Measurements from ENCODE around the gene SCRN2.
A peak's percentile ranks its signal among the peaks of the same experiment; 100 is the strongest.

The SCRN2 gene

DNA sequence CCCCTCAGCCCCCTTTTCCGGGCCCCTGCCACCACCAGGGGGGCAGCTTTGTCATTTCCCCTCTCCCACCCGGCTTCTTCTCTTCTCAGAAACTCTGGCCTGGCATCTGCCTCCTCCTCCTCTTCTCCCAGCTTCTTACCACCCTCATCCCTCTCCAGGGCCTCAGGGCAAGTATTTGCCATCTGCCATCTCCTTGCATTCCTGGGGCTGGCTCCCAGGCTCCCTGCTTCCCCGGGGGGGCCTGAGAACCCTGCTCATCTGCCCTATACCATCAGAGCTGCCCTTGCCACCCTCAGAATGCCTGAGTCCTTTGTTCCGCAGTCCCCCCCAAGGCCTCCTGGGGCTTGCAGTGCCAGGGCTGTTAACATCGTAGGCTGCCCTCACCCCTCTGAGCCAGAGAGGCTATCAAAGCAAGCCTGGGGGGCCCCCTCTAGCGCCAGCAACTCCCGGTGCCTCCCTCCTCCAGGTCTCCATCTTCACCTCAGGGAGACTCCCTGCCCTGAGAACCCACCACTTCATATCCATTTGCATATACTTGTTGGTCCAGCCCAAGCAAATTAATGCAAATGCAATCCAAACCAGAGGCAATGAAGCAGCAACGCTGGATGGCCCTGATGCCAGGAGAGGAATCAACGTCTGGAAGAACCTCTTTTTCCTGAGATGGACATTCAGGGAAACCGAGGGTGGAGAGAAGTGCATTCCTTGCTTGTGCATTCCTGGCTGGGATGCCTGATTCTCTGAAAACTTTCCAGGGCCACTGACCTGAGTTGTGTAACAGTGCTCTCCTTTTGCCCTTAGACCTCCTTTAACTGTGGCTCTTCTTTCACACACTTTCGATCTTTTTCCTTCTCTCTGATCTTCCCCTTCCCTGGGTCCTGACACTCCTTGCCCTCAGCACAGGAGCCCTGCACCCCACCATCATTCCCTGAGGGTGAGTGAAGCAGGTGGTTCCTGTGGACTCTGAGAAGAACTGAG lies 34.2 kb upstream of the SCRN2 start:
- no peaks in the 10 kb centered on the region for H3K9me3 Mint-ChIP-seq
- peaks cover 52% of the 10 kb centered on the region for H3K27me3 Mint-ChIP-seq
- no peak overlapping the region for H3K4me3 Mint-ChIP-seq
- DNase-seq, result no peak
- no peaks in the 10 kb centered on the region for H3K36me3 Mint-ChIP-seq (ENCODE audit: low read depth)
- H3K27ac Mint-ChIP-seq, result no peak overlapping the region
- H3K4me1 Mint-ChIP-seq (ENCODE audit: low read depth), result peaks cover 4% of the 10 kb centered on the region

DNA sequence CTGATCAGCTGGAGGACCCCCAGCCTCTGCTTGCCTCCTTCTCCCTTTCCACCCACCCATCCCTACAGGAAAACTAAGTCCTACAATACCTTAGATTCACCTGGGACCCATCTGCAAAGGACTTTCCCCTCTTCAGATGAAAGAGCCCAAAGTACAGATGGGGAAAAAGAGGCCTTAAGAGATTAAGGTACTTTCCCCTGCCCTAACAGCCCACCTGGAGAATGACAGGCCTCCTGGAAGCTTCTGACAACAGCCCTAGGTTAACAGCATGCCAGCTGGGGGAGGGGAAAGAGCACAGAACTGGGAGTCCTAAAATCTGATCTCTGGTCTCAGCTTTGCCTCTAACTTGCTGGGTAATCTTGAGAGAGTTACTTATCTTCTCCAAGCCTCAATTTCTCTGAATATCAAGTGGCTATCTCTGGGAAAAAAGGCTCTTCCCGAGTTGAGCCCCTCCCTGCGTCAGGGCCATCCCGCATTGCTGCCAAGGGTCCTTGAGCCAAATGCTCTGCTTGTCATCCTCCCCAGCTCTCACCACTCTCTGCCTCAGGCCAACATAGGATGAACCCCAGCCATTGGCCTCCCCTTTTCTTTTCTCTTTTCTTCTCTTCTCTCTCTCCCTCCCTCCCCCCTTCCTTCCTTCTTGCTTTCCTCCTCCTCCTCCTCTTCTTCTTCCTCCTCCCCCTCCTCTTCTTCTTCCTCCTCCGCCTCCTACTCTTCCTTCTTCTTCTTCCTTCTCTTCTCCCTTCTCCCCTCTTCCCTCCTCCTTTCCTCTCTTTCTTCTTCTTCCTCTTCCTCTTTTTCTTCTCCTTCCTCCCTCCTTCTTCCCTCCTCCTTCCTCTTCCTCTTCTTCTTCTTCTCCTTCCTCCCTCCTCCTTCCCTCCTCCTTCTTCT lies 32.4 kb upstream of the SCRN2 start:
- H3K27me3 Mint-ChIP-seq, result peaks cover 68% of the 10 kb centered on the region
- H3K9me3 Mint-ChIP-seq, result no peaks in the 10 kb centered on the region
- no peaks in the 10 kb centered on the region for H3K4me1 Mint-ChIP-seq (ENCODE audit: low read depth)
- no peaks in the 10 kb centered on the region for H3K36me3 Mint-ChIP-seq (ENCODE audit: low read depth)
- no peak for DNase-seq
- H3K4me3 Mint-ChIP-seq, result no peak overlapping the region
- H3K27ac Mint-ChIP-seq, result no peak overlapping the region

DNA sequence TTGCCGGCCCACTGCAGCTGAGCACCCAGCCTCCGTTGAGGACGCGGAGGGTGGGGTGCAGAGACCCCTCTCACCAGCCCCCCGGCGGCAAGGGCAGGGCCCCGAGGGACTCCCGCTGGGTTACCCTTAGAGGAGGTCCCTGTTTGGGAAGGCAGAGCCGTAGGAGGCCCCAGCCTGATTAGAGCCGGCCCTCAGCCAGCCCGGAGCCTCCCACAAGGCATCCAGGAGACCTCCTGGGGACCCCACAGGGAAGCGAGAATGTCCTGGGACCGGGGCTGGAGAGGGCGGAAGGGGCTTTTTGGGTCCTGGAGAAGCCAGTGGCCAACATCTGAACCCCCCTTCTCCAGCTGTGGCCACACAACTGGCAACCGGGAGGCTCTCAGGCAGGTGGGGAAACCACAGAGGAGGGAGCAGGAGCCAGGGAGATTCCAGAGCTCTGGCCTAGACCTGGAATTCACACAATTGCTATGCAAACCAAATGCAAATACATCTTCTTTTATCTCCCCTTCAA lies 31.6 kb upstream of the SCRN2 start:
- Mint-ChIP-seq H3K36me3 (ENCODE audit: low read depth) (no peaks in the 10 kb centered on the region), H3K4me3 (no peak overlapping the region), H3K27me3 (peaks cover 69% of the 10 kb centered on the region), H3K4me1 (ENCODE audit: low read depth) (no peaks in the 10 kb centered on the region), H3K27ac (no peak overlapping the region), H3K9me3 (no peaks in the 10 kb centered on the region)
- DNase-seq, result no peak

DNA sequence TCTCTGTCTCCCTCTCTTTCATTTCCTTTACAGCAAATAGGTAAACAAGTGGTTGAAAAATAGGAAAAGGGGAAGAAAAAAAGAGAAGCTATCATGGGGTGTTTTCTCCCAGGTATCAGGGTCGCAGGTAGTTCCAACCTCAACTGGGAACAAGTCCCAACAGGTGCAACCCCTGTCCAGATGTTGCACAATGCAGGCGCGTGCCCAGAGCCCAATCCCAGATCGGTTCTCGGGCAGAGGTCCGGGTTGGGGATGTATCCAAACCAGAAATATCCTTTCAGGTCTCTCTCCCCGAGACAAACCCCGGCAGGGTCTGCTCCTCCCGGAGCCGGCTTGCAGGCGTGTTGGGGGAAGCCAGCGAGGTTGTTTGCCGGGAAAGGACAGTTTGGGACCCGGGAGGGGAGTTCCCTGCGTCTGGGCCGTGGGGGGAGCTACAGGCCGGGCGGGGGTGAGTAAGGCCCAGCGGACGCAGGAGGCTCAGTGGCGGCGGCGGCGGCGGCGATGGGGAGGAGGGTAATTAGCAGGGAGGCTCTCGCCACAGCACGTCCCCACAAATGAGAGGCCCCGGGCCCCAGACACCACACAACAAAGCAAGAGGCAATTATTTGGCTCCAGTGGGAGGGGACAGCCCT lies 31.1 kb upstream of the SCRN2 start:
- Mint-ChIP-seq H3K9me3 (no peaks in the 10 kb centered on the region), H3K27me3 (peaks cover 66% of the 10 kb centered on the region), H3K4me1 (ENCODE audit: low read depth) (no peaks in the 10 kb centered on the region), H3K4me3 (no peak overlapping the region), H3K36me3 (ENCODE audit: low read depth) (no peaks in the 10 kb centered on the region), H3K27ac (no peak overlapping the region)
- no peak for DNase-seq

DNA sequence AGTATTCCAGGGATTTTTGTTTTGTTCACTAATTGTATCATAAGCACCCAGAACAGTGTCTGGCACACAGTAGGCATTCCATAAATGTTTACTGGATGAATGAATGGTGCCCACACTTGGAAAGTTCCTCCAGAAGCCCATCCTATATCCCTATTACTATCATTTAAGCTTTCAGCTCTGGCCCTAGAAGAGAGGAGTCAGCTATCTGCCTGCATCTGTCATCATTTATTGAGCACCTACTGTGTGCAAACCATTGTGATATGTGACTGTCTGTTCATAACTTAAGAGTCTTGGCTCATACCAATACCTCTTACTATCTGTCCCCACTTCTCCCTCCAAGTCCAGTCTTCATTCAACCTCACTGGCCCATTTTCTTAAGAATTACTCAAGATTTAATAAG lies 30.0 kb upstream of the SCRN2 start:
- no peaks in the 10 kb centered on the region for H3K9me3 Mint-ChIP-seq
- no peak overlapping the region for H3K27ac Mint-ChIP-seq
- H3K4me3 Mint-ChIP-seq, result no peak overlapping the region
- H3K27me3 Mint-ChIP-seq, result peaks cover 66% of the 10 kb centered on the region
- H3K36me3 Mint-ChIP-seq (ENCODE audit: low read depth), result no peaks in the 10 kb centered on the region
- H3K4me1 Mint-ChIP-seq (ENCODE audit: low read depth), result no peaks in the 10 kb centered on the region
- DNase-seq, result no peak

DNA sequence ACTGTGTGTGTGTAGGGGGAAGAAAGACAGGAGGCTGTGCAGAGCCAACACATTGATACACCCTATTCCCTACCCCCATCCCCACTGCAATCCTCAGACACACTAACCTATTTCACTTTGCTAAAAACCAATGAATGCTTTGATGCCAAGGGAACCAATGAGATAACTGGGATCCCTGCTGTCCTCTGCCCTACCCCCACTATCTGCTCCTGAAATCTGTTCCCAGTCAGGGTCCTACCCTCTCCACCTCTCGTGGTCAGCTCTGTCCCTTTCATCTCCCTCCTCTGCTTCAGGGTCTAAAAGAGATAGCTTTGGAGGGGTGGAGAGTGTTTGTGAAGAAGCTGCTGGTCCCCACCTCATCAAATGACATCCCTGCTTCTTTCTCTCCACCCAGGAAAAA lies 29.0 kb upstream of the SCRN2 start:
- no peaks in the 10 kb centered on the region for H3K9me3 Mint-ChIP-seq
- DNase-seq, result no peak
- H3K27me3 Mint-ChIP-seq, result peaks cover 59% of the 10 kb centered on the region
- H3K36me3 Mint-ChIP-seq (ENCODE audit: low read depth), result no peaks in the 10 kb centered on the region
- no peak overlapping the region for H3K4me3 Mint-ChIP-seq
- no peak overlapping the region for H3K27ac Mint-ChIP-seq
- H3K4me1 Mint-ChIP-seq (ENCODE audit: low read depth), result peaks cover 4% of the 10 kb centered on the region

DNA sequence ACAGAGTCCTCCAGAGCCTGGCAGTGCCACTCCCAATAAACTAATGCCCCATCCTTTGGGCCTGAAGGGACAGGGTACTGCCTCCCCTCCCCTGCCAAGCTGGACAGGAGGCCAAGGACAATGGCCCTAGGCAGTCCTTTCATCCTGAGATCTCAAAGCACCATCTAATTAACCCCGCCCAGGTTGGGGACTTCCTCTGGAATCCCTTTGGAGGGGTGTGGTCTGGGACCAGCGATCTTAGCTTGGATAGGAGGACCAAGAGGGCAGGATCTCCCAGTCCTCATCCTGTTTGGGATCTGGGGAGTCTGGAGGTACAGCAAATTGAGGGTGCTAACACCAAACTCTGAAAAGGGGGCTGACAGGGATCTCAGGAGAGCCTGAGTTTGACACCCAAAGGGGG lies 28.0 kb upstream of the SCRN2 start:
- no peak overlapping the region for H3K4me3 Mint-ChIP-seq
- no peaks in the 10 kb centered on the region for H3K36me3 Mint-ChIP-seq (ENCODE audit: low read depth)
- no peaks in the 10 kb centered on the region for H3K9me3 Mint-ChIP-seq
- peaks cover 11% of the 10 kb centered on the region for H3K4me1 Mint-ChIP-seq (ENCODE audit: low read depth)
- no peak for DNase-seq
- peaks cover 52% of the 10 kb centered on the region for H3K27me3 Mint-ChIP-seq
- H3K27ac Mint-ChIP-seq, result no peak overlapping the region

DNA sequence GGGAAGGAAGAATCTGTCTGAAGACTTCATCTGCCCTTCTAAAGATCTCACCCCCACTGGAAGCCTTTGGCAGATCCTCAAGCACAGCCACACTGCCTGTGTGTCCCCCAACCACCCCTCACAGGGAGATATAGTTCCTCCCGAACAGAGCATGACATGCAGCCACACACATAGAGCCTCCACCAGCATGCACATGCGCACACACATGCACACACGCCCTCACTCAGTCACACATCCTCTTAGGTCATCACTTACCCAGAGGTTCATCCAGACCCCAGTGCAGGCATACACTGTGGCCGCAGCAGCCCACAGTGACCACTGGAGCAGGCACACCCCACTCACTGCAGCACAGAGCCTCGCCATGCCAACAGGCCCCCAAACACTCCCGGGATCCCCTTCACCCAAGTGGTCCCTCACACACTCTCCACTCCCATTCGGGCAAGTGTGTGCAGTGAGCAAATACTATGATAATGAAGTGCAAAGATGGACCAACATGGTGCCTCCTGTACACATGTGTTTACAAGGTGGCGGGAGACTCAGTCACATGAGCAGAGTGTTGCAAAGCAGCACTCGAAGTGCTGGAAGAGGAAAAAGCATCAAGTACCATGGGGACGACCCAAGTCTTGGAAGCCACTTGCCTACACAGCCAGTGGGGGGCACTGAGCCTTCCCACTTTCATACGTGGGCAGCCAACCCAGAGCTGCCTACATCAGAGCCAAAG lies 26.9 kb upstream of the SCRN2 start:
- H3K27ac Mint-ChIP-seq, result no peak overlapping the region
- no peak for DNase-seq
- peaks cover 15% of the 10 kb centered on the region for H3K4me1 Mint-ChIP-seq (ENCODE audit: low read depth)
- peaks cover 46% of the 10 kb centered on the region for H3K27me3 Mint-ChIP-seq
- no peaks in the 10 kb centered on the region for H3K36me3 Mint-ChIP-seq (ENCODE audit: low read depth)
- H3K9me3 Mint-ChIP-seq, result no peaks in the 10 kb centered on the region
- no peak overlapping the region for H3K4me3 Mint-ChIP-seq

DNA sequence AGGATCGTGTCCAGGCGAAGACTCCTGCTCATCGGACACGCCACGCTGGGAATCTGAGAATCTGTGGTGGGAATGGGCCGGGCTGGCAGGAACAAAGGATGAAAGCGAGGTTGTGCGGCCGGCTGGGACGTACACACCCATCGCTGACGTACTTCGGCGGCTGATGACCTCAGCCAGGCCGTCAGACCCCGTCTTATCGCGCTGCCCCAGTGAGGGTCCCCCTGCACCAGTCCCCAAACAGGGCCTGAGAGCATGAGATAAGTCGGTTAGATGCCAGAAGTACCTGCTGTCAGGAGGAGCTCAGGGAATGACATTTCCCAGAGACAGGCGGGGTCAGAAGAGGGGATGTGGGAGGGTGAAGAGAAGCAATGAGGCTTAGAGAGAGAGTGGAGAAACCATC lies 25.9 kb upstream of the SCRN2 start:
- H3K27ac Mint-ChIP-seq, result peak overlapping the region; percentile 9
- no peaks in the 10 kb centered on the region for H3K9me3 Mint-ChIP-seq
- peaks cover 39% of the 10 kb centered on the region for H3K27me3 Mint-ChIP-seq
- H3K36me3 Mint-ChIP-seq (ENCODE audit: low read depth), result no peaks in the 10 kb centered on the region
- no peak overlapping the region for H3K4me3 Mint-ChIP-seq
- no peak for DNase-seq
- peaks cover 21% of the 10 kb centered on the region for H3K4me1 Mint-ChIP-seq (ENCODE audit: low read depth)

DNA sequence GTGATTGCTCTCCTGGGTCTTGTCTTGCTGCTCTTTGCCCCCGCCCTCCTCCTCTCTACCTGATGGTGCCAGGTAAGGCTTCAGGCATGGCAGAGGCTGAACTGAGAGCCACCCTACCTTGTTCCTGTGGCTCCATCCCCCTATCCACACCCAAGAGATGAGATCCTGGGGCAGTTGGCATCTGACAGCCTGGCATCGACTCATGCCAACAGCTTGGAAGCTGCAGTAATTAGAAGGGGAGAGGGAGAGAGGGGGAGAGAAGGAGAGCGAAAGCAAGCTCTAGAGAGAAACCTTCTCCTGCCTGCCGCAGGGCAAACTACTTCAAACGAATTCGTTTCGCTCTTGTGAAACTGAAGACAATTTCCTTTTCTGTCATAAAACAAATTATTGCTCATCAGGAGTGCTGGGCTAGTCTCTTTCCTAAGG lies 23.7 kb upstream of the SCRN2 start:
- H3K4me3 Mint-ChIP-seq, result no peak overlapping the region
- peaks cover 19% of the 10 kb centered on the region for H3K27me3 Mint-ChIP-seq
- DNase-seq, result no peak
- peaks cover 21% of the 10 kb centered on the region for H3K4me1 Mint-ChIP-seq (ENCODE audit: low read depth)
- no peaks in the 10 kb centered on the region for H3K36me3 Mint-ChIP-seq (ENCODE audit: low read depth)
- H3K9me3 Mint-ChIP-seq, result no peaks in the 10 kb centered on the region
- peak overlapping the region; percentile 15 for H3K27ac Mint-ChIP-seq

DNA sequence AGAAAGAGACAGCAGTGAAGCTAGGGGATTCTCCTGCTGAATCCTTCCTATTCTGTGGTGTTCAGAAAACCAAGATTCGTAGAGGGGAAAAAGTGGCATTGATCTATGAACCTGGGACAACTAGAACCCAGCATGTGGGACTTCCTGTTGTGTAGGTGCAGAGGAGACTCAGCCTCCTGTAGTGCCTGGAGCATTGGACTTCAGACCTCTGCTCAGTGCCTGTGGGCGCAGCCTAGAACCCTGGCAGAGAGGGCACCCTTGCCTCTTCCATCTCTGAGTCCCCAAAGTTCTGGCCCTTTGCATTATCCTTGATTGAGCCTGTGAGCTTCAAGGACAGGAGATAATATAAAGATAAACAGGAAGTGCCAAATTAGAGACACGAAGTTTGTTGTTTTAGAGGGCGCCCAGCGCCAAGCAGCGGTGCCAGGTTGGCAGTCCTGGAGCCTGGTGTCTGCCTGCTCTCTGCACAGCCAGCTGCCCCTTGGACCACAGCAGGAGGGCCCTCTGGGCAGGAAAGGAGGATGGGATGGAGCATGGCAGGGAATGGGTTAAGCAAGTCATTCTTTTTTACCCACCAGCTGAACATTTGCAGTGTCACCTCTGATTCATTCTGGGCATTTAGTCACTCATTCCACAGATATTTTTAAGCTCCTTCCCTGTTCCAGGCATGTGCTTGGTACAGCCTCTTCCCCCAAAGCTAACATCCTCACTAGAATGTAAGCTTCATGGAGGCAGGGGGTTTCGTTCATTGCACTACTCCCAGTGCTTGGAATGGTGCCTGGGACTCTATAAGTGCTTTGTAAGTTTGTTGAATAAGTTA lies 21.8 kb upstream of the SCRN2 start:
- H3K9me3 Mint-ChIP-seq, result no peaks in the 10 kb centered on the region
- H3K36me3 Mint-ChIP-seq (ENCODE audit: low read depth), result no peaks in the 10 kb centered on the region
- DNase-seq, result no peak
- H3K27me3 Mint-ChIP-seq, result peaks cover 9% of the 10 kb centered on the region
- peaks cover 21% of the 10 kb centered on the region for H3K4me1 Mint-ChIP-seq (ENCODE audit: low read depth)
- no peak overlapping the region for H3K4me3 Mint-ChIP-seq
- no peak overlapping the region for H3K27ac Mint-ChIP-seq

DNA sequence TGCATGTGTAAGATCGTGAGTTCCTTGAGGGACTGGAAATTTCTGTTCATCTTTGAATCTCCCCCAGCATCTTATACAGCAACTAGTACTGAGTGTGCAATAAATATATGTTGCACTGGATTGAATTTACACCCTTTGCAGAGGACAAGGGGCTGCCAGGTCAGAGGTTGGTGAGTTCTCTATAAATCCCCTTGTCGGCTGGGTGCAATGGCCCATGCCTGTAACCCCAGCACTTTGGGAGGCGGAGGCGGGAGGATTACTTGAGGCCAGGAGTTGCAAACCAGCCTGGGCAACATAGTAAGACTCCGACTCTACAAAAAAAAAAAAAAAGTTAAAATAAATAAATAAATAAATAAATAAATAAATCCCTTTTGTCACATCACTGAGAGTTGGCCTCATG lies 19.3 kb upstream of the SCRN2 start:
- no peak overlapping the region for H3K4me3 Mint-ChIP-seq
- peaks cover 25% of the 10 kb centered on the region for H3K27me3 Mint-ChIP-seq
- H3K36me3 Mint-ChIP-seq (ENCODE audit: low read depth), result no peaks in the 10 kb centered on the region
- DNase-seq, result no peak
- H3K9me3 Mint-ChIP-seq, result no peaks in the 10 kb centered on the region
- H3K27ac Mint-ChIP-seq, result no peak overlapping the region
- H3K4me1 Mint-ChIP-seq (ENCODE audit: low read depth), result peaks cover 20% of the 10 kb centered on the region
